Kidney (tissue), 14 donors: ENCODE results near the gene SEC24D. TPM values are rescaled to one million over a fixed set of nuclear protein-coding genes. Genes with fewer than 3 reads are reported as not detected.

ENCODE experiments used
- DNase-seq, 5 donors: peaks; one replicate each; pipeline ENCODE4 v3.0.0-alpha.2; 2013 to 2020
- FAIRE-seq: peaks from 2 replicates; lab custom pipeline; 2012; peaks lifted over from hg19 to GRCh38; lab: Jason Lieb, UNC
- H3K27ac ChIP-seq, 2 donors: one replicate each; pipeline ENCODE4 v1.7.0; 2013; ENCODE audit warnings: low read depth in 2 of 2, low read length in 2 of 2, inconsistent platforms in 1 of 2
- H3K27me3 ChIP-seq: one replicate; pipeline ENCODE4 v1.7.1; 2013; ENCODE audit warnings: low read length, inconsistent platforms; ENCODE audit not compliant: control insufficient read depth, insufficient read depth
- H3K36me3 ChIP-seq, 3 donors: one replicate each; pipeline versions ENCODE4 v1.7.0 to v1.7.1; 2013; ENCODE audit warnings: low read length in 3 of 3, control low read depth in 1 of 3, inconsistent platforms in 1 of 3; ENCODE audit not compliant: insufficient read depth in 3 of 3, control insufficient read depth in 2 of 3
- H3K4me1 ChIP-seq, 3 donors: one replicate each; pipeline versions ENCODE4 v1.7.0 to v1.7.1; 2013; ENCODE audit warnings: low read length in 3 of 3, inconsistent platforms in 1 of 3, low read depth in 1 of 3; ENCODE audit not compliant: control insufficient read depth in 2 of 3, insufficient read depth in 2 of 3
- H3K4me3 ChIP-seq, 3 donors: one replicate each; pipeline versions ENCODE4 v1.7.0 to v1.8.1; 2013; ENCODE audit warnings: low read length in 3 of 3, control low read depth in 1 of 3, inconsistent platforms in 1 of 3
- H3K9ac ChIP-seq, 3 donors: one replicate each; pipeline versions ENCODE4 v1.7.0 to v1.7.1; 2013; ENCODE audit warnings: low read length in 3 of 3, control low read depth in 1 of 3, inconsistent platforms in 1 of 3
- H3K9me3 ChIP-seq, 3 donors: one replicate each; pipeline versions ENCODE4 v1.7.0 to v1.7.1; 2013; ENCODE audit warnings: low read length in 3 of 3, control low read depth in 1 of 3, inconsistent platforms in 1 of 3; ENCODE audit not compliant: control insufficient read depth in 2 of 3, insufficient read depth in 1 of 3
- intact Hi-C: fragments of 100-400 bp; cut with DNase I; formaldehyde crosslinking; loops from one replicate; pipeline ENCODE4 v1.11.1; 2022
- polyA plus RNA-seq: library from polyadenylated mRNA; stranded (reverse); fragments of 350-450 nt; fragmentation: Illumina TruSeq; extraction: RNeasy Lipid Tissue Mini Kit (QIAGEN cat#74804); gene quantifications from one replicate; pipeline ENCODE4 v1.2.3, GENCODE V29; 2014; ENCODE audit warnings: low read depth, low replicate concordance; ENCODE audit not compliant: insufficient read depth
- total RNA-seq: library from RNA; stranded (reverse); fragmentation: NEBNext Ultra II Directional; extraction: Animal tissue kit (Norgen Biotek cat#: 25700); gene quantifications from one replicate; pipeline ENCODE4 v1.2.1, GENCODE V29; 2021
- TF ChIP-seq, protein P1 (sequence below): IDR thresholded peaks from 3 replicates; pipeline ENCODE4 v1.5.1; 2012; ENCODE audit warnings: mild to moderate bottlenecking, moderate library complexity, borderline replicate concordance; ENCODE audit not compliant: insufficient read depth; ENCODE audit errors: extremely low read depth
- donor health status: control.
- donor health status: control.
- donor health status: control.
- donor health status: control.
- donor health status: control.
- donor health status: DM: yes; HTN: yes; CAD: no.
- donor health status: Normal renal cell carcinoma (clear cell type).

SEC24D gene
- total and polyA plus RNA-seq, 2 donors from 2014 or later: 5.9 to 45.4 TPM

DNA sequence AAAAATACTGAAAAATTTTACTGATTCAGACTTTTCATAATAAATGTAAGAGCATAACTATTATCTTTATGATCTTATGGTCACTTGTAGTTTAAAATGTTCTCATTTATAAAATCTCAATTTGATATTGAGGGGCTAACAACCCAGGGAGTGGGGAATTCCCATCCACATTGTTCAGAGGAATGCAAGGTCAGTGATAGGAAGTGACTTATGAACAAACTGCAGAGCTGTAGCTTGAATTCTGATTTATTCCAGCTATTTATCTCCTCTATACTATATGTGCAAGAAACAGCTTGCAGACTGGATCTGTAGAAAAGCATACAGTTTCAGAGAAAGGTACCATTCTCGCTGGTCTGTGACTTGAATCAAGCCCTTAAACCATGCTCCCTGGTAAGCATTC is 61.6 kb downstream of the SEC24D start:
- Histone ChIP-seq H3K9me3 (no peaks in the 10 kb centered on the region), H3K27me3 (no peaks in the 10 kb centered on the region), H3K4me3 (no peak overlapping the region), H3K27ac (no peak overlapping the region), H3K9ac (no peak overlapping the region), H3K36me3 (no peaks in the 10 kb centered on the region), H3K4me1 (no peaks in the 10 kb centered on the region)
- no peak for DNase-seq
- TF ChIP-seq, protein P1, sequence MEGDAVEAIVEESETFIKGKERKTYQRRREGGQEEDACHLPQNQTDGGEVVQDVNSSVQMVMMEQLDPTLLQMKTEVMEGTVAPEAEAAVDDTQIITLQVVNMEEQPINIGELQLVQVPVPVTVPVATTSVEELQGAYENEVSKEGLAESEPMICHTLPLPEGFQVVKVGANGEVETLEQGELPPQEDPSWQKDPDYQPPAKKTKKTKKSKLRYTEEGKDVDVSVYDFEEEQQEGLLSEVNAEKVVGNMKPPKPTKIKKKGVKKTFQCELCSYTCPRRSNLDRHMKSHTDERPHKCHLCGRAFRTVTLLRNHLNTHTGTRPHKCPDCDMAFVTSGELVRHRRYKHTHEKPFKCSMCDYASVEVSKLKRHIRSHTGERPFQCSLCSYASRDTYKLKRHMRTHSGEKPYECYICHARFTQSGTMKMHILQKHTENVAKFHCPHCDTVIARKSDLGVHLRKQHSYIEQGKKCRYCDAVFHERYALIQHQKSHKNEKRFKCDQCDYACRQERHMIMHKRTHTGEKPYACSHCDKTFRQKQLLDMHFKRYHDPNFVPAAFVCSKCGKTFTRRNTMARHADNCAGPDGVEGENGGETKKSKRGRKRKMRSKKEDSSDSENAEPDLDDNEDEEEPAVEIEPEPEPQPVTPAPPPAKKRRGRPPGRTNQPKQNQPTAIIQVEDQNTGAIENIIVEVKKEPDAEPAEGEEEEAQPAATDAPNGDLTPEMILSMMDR: no peak
- FAIRE-seq: no peak
- intact Hi-C loops: loop anchor here (10.0 kb wide), 1 partner anchor 110 kb away; the partner anchor contains the start of gene SYNPO2

DNA sequence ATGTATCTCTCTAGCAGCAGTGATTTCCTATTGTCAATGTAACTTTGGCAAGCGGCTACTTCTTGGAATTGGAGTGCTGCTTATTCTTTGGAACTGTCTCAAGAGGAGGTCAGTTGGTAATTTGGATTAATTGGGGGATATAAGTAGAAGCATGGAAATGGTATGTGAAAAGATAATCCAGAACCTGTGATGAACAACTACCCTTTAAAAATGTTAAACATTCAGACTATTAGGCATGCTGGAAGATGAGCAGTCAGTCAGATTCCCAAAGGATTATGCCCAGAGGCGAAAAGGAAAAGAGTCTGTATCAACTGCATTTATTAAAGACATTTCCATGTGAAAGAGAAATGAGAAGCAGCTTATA is 62.5 kb downstream of the SEC24D start:
- Histone ChIP-seq H3K4me3 (no peak overlapping the region), H3K9me3 (no peaks in the 10 kb centered on the region), H3K27ac (no peak overlapping the region), H3K4me1 (no peaks in the 10 kb centered on the region), H3K27me3 (no peaks in the 10 kb centered on the region), H3K9ac (no peak overlapping the region), H3K36me3 (no peaks in the 10 kb centered on the region)
- no peak for DNase-seq
- intact Hi-C loops: loop anchor here (10.0 kb wide), 1 partner anchor 111 kb away; the partner anchor contains the start of gene SYNPO2
- FAIRE-seq: no peak
- TF ChIP-seq, protein P1: no peak

DNA sequence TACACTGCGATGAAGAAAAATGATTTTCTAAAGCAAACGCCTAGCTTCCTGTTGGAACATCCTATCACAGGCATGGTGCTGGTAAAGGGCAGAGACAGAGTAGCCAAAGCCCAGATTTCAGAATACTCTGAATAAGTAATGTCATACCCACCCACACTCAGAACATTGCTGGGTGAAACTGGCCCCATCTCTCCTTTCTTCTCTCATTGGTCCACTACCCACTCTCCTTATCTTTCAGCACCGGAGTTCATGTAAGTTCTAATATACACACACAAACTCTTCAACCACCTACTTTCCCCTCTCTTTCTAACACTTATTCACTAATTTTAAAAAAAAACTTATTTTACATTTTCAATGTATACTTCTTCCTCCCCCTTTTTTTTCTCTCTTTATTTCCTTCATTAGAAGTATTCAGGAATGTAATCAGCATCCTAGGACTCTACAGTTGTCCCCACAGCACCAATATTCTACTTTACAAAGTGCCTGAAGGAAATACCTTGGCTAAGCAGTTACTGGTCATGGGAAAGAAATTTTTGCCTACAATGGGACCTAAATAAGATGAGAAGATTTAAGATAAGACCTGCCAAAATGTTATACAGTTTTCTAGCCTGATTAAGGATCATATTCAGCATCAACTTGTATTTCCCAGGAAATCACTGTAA is 63.0 kb downstream of the SEC24D start:
- TF ChIP-seq, protein P1: no peak
- Histone ChIP-seq H3K4me1 (no peaks in the 10 kb centered on the region), H3K4me3 (no peak overlapping the region), H3K36me3 (no peaks in the 10 kb centered on the region), H3K9ac (no peak overlapping the region), H3K27me3 (no peaks in the 10 kb centered on the region), H3K9me3 (no peaks in the 10 kb centered on the region), H3K27ac (no peak overlapping the region)
- intact Hi-C loops: loop anchor here (10.0 kb wide), 1 partner anchor 112 kb away; the partner anchor contains the start of gene SYNPO2
- FAIRE-seq (no peak), DNase-seq (no peak)
